AG04450 (cell line): ENCODE results near the gene BIN1. TPM values are rescaled to one million over a fixed set of nuclear protein-coding genes. Genes with fewer than 3 reads are reported as not detected.

Experiments
- CTCF ChIA-PET: fragments of 300-600, 350-600 bp; formaldehyde crosslinking; extraction: SDS; loops from one replicate; lab custom pipeline; 2022; ENCODE audit warnings: antibody characterized with exemption, inconsistent platforms; lab: Charles Lee
- POLR2A ChIA-PET: fragments of 350-600 bp; formaldehyde crosslinking; extraction: SDS; loops from one replicate; lab custom pipeline; 2021; ENCODE audit warnings: antibody characterized with exemption, inconsistent platforms; lab: Yijun Ruan, JAX
- DNase-seq: peaks from one replicate; pipeline ENCODE4 v3.0.0-alpha.2; 2011; ENCODE audit warnings: low read depth, low spot score
- H3K27ac ChIP-seq: one replicate; pipeline ENCODE4 v1.5.1; 2012; ENCODE audit warnings: low read depth, low read length, control low read depth
- H3K27me3 ChIP-seq: one replicate; pipeline ENCODE4 v1.6.0; 2012; ENCODE audit warnings: low read length; ENCODE audit not compliant: control insufficient read depth, insufficient read depth
- H3K4me3 ChIP-seq: 2 replicates; pipeline ENCODE4 v1.5.1; 2011; ENCODE audit warnings: mild to moderate bottlenecking, low read depth, low read length, control low read depth
- H3K9me3 ChIP-seq: 2 replicates; pipeline ENCODE4 v1.5.1; 2012; ENCODE audit warnings: low read length; ENCODE audit not compliant: control insufficient read depth, insufficient read depth
- polyA plus RNA-seq: library from polyadenylated mRNA; depleted of rRNA; stranded (reverse); fragments of >200 nt; gene quantifications from 2 replicates; pipeline ENCODE4 v1.2.3, GENCODE V29; 2011
- TF ChIP-seq, protein P1 (sequence below): IDR thresholded peaks from 2 replicates; pipeline ENCODE4 v1.5.1; 2011; ENCODE audit warnings: low read depth, low read length, control low read depth, inconsistent platforms

The BIN1 gene
- polyA plus RNA-seq, 1 experiment = 32.4 TPM

DNA sequence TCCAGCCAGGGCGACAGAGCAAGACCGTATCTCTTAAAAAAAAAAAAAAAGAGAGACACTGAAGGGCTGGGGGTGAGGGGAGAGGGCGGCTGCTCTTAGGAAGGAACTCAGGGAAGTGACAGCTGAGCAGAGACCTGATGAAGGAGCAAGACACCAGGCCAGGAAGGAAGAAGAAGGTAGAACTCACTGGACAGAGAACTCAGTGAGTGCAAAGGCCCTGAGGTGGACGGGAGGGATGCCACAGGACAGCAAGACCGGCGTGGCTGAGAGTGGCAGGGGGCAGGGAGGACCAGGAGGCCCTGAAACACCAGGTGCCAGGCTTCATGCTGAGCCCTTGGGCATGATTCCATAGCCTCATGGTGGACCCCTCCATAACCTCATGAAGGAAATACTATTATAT is 18.2 kb downstream of the BIN1 start:
- no peak for DNase-seq
- TF ChIP-seq, protein P1, sequence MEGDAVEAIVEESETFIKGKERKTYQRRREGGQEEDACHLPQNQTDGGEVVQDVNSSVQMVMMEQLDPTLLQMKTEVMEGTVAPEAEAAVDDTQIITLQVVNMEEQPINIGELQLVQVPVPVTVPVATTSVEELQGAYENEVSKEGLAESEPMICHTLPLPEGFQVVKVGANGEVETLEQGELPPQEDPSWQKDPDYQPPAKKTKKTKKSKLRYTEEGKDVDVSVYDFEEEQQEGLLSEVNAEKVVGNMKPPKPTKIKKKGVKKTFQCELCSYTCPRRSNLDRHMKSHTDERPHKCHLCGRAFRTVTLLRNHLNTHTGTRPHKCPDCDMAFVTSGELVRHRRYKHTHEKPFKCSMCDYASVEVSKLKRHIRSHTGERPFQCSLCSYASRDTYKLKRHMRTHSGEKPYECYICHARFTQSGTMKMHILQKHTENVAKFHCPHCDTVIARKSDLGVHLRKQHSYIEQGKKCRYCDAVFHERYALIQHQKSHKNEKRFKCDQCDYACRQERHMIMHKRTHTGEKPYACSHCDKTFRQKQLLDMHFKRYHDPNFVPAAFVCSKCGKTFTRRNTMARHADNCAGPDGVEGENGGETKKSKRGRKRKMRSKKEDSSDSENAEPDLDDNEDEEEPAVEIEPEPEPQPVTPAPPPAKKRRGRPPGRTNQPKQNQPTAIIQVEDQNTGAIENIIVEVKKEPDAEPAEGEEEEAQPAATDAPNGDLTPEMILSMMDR = no peak
- ChIA-PET CTCF (no interaction called here), POLR2A (no interaction called here)
- no peaks in the 10 kb centered on the region for H3K27me3 ChIP-seq
- H3K4me3 ChIP-seq = no peak overlapping the region
- H3K9me3 ChIP-seq = no peaks in the 10 kb centered on the region; the same call in 1 of the 2 replicates
- no peak overlapping the region for H3K27ac ChIP-seq

DNA sequence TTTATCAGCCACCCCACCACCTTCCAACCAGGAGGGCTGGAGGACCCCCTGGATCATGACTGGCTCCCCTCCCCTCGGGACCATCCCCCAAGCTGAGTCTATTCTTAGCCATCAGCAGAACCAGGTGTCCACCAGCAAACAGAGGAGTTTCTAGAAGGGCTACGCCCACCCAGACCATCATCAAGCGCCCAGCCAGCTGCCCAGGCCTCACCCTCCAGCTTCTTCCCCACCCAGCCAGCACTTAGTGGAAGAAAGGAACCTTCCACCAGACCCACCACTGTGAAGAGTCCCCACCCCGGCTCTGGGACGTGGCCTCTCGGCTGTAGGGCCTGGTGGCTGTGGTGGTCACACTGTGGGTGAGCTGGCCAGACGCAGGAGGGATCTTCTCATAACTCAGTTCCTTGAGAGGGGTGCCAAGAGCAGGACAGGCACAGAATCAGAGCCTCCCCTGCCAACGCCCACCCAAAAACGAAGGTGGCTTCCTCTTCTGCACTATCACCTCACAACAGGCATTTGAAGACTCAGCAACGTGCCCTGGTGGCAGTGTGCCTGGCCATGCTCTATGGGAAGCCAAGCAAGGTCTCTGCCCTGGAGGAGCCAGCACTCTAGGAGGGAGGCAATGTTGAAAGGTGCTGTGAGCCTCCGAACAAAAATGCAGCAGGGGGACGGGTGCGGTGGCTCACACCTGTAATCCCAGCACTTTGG is 19.0 kb downstream of the BIN1 start:
- peak overlapping the region; percentile 43 for H3K4me3 ChIP-seq
- ChIA-PET POLR2A (interaction anchor here (0.6 to 1.4 kb wide), 5 partner anchors 13 to 79 kb away, joined by 3 to 7 read pairs (median 4); partner anchors contain the start of gene BIN1), CTCF (interaction anchor here (1.1 kb wide), 1 partner anchor 20 kb away, joined by 3 read pairs; no protein-coding TSS in a partner anchor)

DNA sequence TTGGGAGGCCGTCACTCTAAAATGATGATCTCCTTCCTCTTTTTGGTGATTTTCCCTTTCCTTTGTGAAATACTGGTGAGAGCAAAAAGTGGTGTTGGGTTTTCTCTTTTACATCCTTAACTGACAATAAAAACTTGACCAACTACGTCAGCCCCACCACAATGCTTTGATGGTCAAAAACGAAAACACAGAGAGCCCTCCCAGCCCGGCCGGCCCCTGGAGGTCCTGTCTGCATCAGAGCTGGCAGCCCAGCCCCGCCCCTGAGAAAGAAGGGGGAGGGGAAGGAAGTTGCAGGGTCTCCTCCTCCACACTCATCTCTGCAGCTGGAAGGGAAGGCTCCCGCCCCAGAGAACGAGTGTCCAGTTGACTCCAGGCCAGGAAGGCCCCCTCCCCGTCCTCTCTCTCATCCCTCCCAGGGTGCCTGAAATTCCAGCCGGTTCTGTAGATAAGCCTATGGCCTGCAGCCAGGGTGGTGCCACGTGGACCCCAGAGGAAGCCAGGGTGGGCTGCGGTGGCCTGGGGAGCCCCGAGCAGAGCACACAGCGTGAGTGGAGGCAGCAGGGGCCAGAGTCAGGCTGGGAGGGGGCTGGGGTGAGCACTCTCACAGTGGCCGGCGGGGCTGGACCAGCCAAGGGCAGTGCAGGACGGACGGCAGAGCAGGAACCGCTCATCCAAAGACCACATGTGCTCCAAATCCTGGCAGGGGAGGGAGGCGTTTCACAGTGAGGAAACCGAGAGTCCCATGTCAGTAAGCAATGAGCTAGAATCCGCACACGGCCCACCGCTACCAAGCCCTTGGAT is 19.8 kb downstream of the BIN1 start:
- Histone ChIP-seq H3K27me3 (no peaks in the 10 kb centered on the region), H3K27ac (peak overlapping the region; percentile 91), H3K4me3 (peak overlapping the region; percentile 43), H3K9me3 (no peaks in the 10 kb centered on the region; the same call in 1 of the 2 replicates)
- peak; percentile 61 for DNase-seq
- TF ChIP-seq, protein P1 = no peak
- ChIA-PET POLR2A (interaction anchor here (0.6 to 1.4 kb wide), 5 partner anchors 14 to 80 kb away, joined by 3 to 7 read pairs (median 4); partner anchors contain the start of gene BIN1), CTCF (interaction anchor here (1.1 kb wide), 1 partner anchor 20 kb away, joined by 3 read pairs; no protein-coding TSS in a partner anchor)

More for the DNA sequence above, 19.0 kb downstream of the BIN1 start:
- H3K27me3 ChIP-seq = no peaks in the 10 kb centered on the region
- H3K27ac ChIP-seq = peak overlapping the region; percentile 91
- no peak for DNase-seq
- TF ChIP-seq, protein P1 = no peak
- H3K9me3 ChIP-seq = no peaks in the 10 kb centered on the region; the same call in 1 of the 2 replicates

DNA sequence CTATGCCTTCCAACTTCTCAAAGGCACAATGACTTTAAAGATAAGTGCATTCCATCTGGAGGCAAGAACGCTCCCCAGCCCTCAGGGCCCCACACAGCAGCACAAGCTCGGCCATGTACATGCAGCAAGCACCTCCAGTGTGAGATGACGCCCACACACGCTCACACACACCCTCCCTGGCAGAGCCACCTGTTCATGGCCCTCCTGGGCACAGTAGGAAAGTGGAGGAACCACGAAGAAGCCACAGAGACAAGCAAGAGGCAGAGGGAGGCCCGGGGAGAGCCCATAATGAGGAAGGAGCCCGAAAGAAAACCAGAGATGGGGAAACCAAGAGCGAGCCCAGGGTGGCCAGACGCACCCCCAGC is 21.7 kb downstream of the BIN1 start:
- CTCF ChIA-PET = interaction anchor here (0.7 kb wide), 1 partner anchor 9 kb away, joined by 3 read pairs; no protein-coding TSS in a partner anchor
- TF ChIP-seq, protein P1 = no peak
- Histone ChIP-seq H3K27me3 (no peaks in the 10 kb centered on the region), H3K27ac (peak overlapping the region; percentile 98), H3K4me3 (no peak overlapping the region), H3K9me3 (no peaks in the 10 kb centered on the region; the same call in 1 of the 2 replicates)
- POLR2A ChIA-PET = interaction anchor here (0.9 kb wide), 1 partner anchor 21 kb away, joined by 3 read pairs; the partner anchor contains the start of gene BIN1
- DNase-seq = no peak
